ENCODE data around the gene PGF. TPM values are rescaled to one million over a fixed set of nuclear protein-coding genes. Genes with fewer than 3 reads are reported as not detected.

Gene PGF
- total and polyA plus RNA-seq, 2 of the 13 experiments (the other 11 are each of a cell fraction or from before 2014, with no cell fraction given), result 10.7 to 27.5 TPM

- H3K4me3 ChIP-seq (replicated peaks in 1 of 3; ENCODE audit: insufficient read depth in 1 of 3, low read depth in 2 of 3, low read length in 3 of 3), result peak overlapping the region in 1 of 3 experiments; percentile 70; a peak in 1 of 6 replicates
- H3K36me3 ChIP-seq (replicated peaks in 1 of 2; ENCODE audit: control insufficient read depth in 1 of 2, insufficient read depth in 2 of 2, low read length in 2 of 2), result peaks cover 6 to 21% of the 10 kb centered on the region in 2 experiments; a peak in 4 of 5 replicates
- ChIA-PET POLR2A (interaction anchor here (0.9 to 2.1 kb wide), 4 partner anchors 27 to 99 kb away, joined by 3 to 16 read pairs (median 8); partner anchors contain the start of genes EIF2B2 and RPS6KL1), CTCF (ENCODE audit: low intra/inter-chr PET ratio, low total read pairs) (no interaction called here)
- H3K9me3 ChIP-seq (ENCODE audit: low read length), result no peaks in the 10 kb centered on the region
- WGBS (ENCODE audit: low lambda C conversion rate), result 96% methylated on average over 17 of the region's 17 CpGs
- DNase-seq (ENCODE audit: low spot score) (no peak), FAIRE-seq (no peak), ATAC-seq (no peak)
- H2AFZ ChIP-seq (ENCODE audit: low read length), result no peak overlapping the region
- TF ChIP-seq ZNF501 (CRISPR knock-in tag; IDR thresholded peaks at IDR 0.05) (0 out of 2 replicates have a peak, but pooled peaks have one; percentile 2), PAX8 (CRISPR knock-in tag; IDR thresholded peaks at IDR 0.05; ENCODE audit: borderline replicate concordance) (0 out of 2 replicates have a peak, but pooled peaks have one; percentile 45), ESRRA (CRISPR knock-in tag; IDR thresholded peaks at IDR 0.05; ENCODE audit: low read depth) (0 out of 2 replicates have a peak, but pooled peaks have one; percentile 2), HMGXB4 (CRISPR knock-in tag; IDR thresholded peaks at IDR 0.05; ENCODE audit: borderline replicate concordance in 1 of 2, low read depth in 1 of 2) (peak in 1 of 2 experiments; percentile 15; a peak in 1 of 4 replicates), PHF8 (CRISPR knock-in tag; IDR thresholded peaks at IDR 0.05) (no peak), ZNF567 (CRISPR knock-in tag; IDR thresholded peaks at IDR 0.05; ENCODE audit: borderline replicate concordance) (no peak), ATF5 (CRISPR knock-in tag; IDR thresholded peaks at IDR 0.05; ENCODE audit: low read depth) (0 out of 2 replicates have a peak, but pooled peaks have one; percentile 54)
- TF ChIP-seq, protein P1, sequence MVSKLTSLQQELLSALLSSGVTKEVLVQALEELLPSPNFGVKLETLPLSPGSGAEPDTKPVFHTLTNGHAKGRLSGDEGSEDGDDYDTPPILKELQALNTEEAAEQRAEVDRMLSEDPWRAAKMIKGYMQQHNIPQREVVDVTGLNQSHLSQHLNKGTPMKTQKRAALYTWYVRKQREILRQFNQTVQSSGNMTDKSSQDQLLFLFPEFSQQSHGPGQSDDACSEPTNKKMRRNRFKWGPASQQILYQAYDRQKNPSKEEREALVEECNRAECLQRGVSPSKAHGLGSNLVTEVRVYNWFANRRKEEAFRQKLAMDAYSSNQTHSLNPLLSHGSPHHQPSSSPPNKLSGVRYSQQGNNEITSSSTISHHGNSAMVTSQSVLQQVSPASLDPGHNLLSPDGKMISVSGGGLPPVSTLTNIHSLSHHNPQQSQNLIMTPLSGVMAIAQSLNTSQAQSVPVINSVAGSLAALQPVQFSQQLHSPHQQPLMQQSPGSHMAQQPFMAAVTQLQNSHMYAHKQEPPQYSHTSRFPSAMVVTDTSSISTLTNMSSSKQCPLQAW (CRISPR knock-in tag; IDR thresholded peaks at IDR 0.05), result 0 out of 2 replicates have a peak, but pooled peaks have one; percentile 28
- TF ChIP-seq, protein P2, sequence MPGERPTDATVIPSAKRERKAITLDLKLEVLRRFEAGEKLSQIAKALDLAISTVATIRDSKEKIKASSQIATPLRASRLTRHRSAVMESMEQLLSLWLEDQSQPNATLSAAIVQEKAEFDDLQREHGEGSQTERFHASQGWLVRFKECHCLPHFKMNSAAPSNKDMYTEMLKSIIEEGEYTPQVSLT (CRISPR knock-in tag; IDR thresholded peaks at IDR 0.05; ENCODE audit: borderline replicate concordance, low read depth), result no peak
- H3K9ac ChIP-seq (ENCODE audit: insufficient read depth, low read depth, low read length), result peak overlapping the region; percentile 78
- H3K4me2 ChIP-seq (ENCODE audit: low read depth, low read length), result peak overlapping the region; percentile 92
- no peaks in the 10 kb centered on the region for H3K27me3 ChIP-seq (ENCODE audit: control insufficient read depth in 1 of 2, insufficient read depth in 2 of 2, low read length in 2 of 2)
- peaks cover 64% of the 10 kb centered on the region for H3K4me1 ChIP-seq (ENCODE audit: insufficient read depth, low read length)
- in situ Hi-C loops (cut with HindIII; ENCODE audit: extremely low pct_ligation_motif_present, low pct_unique_long_range_greater_than_20kb), result loop anchor here (5.0 kb wide), 1 partner anchor 52 kb away; the partner anchor contains the start of gene EIF2B2
- peak overlapping the region; percentile 97 for H3K27ac ChIP-seq (ENCODE audit: extremely low read length, insufficient read depth, low read length)
- no peaks in the 10 kb centered on the region; the same call in 1 of the 2 replicates for H4K20me1 ChIP-seq (ENCODE audit: insufficient read depth, low read length)
- no TSS peak for BruUV-seq (replicated peaks)
- intact Hi-C loops (cut with micrococcal nuclease; ENCODE audit: unreplicated experiment), result no loop called here
- H3K79me2 ChIP-seq (ENCODE audit: insufficient read depth, low read length), result peaks cover 15% of the 10 kb centered on the region
These were observed 5.4 kb downstream of the PGF start for GRCh38 chr14:74949859-74950573.
